Effector memory CD4-positive, alpha-beta T cell (primary cell): ENCODE results near the gene CCL25.
"Not testable (repeated sequence)": the region's sequence is repeated elsewhere in the genome, so short reads cannot be mapped to it uniquely, and the experiment has no call there.

Experiments used
- DNase-seq, 3 donors: peaks; one replicate each; pipeline ENCODE4 v3.0.0-alpha.2; 2020
- H3K27ac ChIP-seq: 2 replicates; pipeline ENCODE4 v1.7.0; 2013; ENCODE audit warnings: mild to moderate bottlenecking, low read length, moderate library complexity; ENCODE audit not compliant: insufficient read depth, poor library complexity, severe bottlenecking
- H3K27me3 ChIP-seq: replicated peaks from 2 replicates; pipeline ENCODE4 v1.7.0; 2013; ENCODE audit warnings: mild to moderate bottlenecking, low read length; ENCODE audit not compliant: insufficient read depth, control insufficient read depth, poor library complexity, severe bottlenecking
- H3K36me3 ChIP-seq: 2 replicates; pipeline ENCODE4 v1.7.0; 2013; ENCODE audit warnings: mild to moderate bottlenecking, low read length, moderate library complexity; ENCODE audit not compliant: control insufficient read depth, insufficient read depth
- H3K4me1 ChIP-seq: 2 replicates; pipeline ENCODE4 v1.7.0; 2013; ENCODE audit warnings: low read length, mild to moderate bottlenecking; ENCODE audit not compliant: control insufficient read depth, insufficient read depth, poor library complexity, severe bottlenecking
- H3K4me3 ChIP-seq: 2 replicates; pipeline ENCODE4 v1.7.0; 2013; ENCODE audit warnings: low read length, low read depth, mild to moderate bottlenecking; ENCODE audit not compliant: insufficient read depth, poor library complexity, severe bottlenecking
- H3K9me3 ChIP-seq: 2 replicates; pipeline ENCODE4 v1.7.0; 2013; ENCODE audit warnings: mild to moderate bottlenecking, low read length, moderate library complexity; ENCODE audit not compliant: control insufficient read depth

The CCL25 gene

DNA sequence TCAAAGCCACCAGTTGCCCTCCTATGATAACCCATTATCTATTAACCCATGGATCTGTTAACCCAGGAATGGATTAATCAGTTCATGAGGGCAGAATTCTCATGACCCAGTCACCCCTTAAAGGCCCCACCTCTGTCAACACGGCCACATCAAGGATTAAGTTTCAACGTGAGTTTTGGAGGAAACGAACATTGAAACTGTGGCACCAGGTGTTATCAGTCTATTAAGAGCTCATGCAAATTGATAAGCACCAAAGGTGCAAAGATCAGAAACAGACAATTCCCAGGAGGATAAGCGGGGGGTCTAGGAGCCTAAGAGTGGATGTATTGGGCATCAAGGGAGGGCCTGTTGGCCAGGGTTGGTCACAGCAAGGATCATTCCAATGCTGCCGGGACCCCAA lies 27.2 kb upstream of the CCL25 start:
- Histone ChIP-seq H3K4me3 (no peak overlapping the region), H3K36me3 (no peaks in the 10 kb centered on the region), H3K27me3 (no peaks in the 10 kb centered on the region), H3K9me3 (no peaks in the 10 kb centered on the region), H3K27ac (no peak overlapping the region), H3K4me1 (no peaks in the 10 kb centered on the region)
- no peak for DNase-seq

GRCh38 chr19:8028951-8029491 lies 23.5 kb upstream of the CCL25 start:
- Histone ChIP-seq H3K36me3 (no peaks in the 10 kb centered on the region), H3K4me3 (no peak overlapping the region), H3K27ac (no peak overlapping the region), H3K9me3 (no peaks in the 10 kb centered on the region), H3K4me1 (no peaks in the 10 kb centered on the region), H3K27me3 (no peaks in the 10 kb centered on the region)
- DNase-seq = no peak

GRCh38 chr19:8030960-8031359 lies 21.6 kb upstream of the CCL25 start:
- H3K9me3 ChIP-seq = no peaks in the 10 kb centered on the region
- no peak overlapping the region for H3K4me3 ChIP-seq
- DNase-seq = no peak
- no peak overlapping the region for H3K27ac ChIP-seq
- H3K4me1 ChIP-seq = no peaks in the 10 kb centered on the region
- no peaks in the 10 kb centered on the region for H3K27me3 ChIP-seq
- H3K36me3 ChIP-seq = no peaks in the 10 kb centered on the region

DNA sequence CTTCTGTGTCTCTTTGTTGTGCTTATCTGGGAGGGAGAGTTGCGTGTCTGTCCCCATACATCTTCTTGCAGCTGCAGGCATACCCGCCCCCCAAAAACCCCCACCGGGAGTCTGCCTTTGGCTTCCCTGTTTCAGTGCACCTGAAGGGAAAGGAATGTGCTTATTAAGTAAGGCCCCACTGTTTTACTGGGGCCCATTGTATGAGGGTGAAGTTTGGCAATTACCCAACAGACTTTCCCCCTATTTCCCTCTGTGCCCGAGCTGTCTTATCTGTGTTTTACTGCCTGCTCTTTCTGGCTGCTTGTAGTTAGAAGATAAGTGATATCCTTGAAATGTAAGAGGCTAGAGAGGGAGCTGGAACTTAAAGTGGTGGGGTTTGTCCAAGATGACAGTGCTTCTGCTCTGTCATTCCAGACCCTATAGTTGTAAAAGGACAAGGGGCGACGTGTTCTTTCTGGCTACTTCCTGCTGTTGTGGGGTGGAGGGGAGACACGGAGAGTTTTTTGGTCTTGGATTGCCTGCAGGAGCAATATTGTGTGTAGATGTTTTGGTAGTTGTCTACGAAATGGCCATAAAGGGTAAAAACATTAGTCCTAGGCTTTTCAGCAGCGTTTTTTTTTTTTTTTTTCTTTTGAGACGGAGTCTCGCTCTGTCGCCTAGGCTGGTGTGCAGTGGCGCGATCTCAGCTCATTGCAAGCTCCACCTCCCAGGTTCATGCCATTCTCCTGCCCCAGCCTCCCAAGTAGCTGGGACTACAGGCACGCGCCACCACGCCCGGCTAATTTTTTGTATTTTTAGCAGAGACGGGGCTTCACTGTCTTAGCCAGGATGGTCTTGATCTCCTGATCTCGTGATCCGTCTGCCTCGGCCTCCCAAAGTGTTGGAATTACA lies 19.0 kb upstream of the CCL25 start:
- H3K27ac ChIP-seq, H3K4me1 ChIP-seq, DNase-seq, H3K36me3 ChIP-seq, H3K27me3 ChIP-seq, H3K4me3 ChIP-seq, H3K9me3 ChIP-seq: not testable (repeated sequence)

- Histone ChIP-seq H3K27me3 (no peaks in the 10 kb centered on the region), H3K9me3 (no peaks in the 10 kb centered on the region), H3K36me3 (no peaks in the 10 kb centered on the region), H3K4me3 (no peak overlapping the region), H3K4me1 (no peaks in the 10 kb centered on the region), H3K27ac (no peak overlapping the region)
- no peak for DNase-seq
These were observed 18.4 kb upstream of the CCL25 start for GRCh38 chr19:8034178-8034525.

DNA sequence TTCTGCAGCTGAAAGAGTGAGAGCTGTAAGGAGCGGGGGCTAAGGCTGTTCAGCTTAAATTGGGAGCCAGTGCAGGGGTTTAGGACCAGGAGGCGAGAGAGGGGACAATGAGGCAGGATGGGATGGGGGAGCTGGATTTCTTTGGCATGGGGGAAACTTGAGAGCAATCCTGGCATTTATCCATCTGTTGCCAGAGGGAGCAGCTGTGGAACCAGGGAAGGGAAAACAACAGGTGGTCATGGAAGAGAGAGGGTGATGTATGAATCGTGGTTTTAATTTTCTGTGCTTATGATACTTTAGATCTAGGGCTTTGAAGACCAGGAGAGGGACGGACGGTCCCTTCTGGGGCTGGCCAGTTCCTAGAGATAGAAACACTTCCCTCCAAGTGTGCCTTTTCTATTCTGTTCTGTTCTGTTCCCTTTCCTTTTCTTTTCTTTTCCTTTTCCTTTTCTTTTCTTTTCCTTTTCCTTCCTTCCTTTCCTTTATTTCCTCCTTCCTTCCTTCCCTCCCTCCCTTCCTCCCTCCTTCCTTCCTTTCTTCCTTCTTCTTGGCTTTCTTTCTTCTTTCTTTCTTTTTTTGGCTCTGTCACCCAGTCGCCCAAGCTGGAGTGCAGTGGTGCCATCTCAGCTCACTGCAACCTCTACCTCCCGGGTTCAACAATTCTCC lies 16.0 kb upstream of the CCL25 start:
- no peaks in the 10 kb centered on the region for H3K36me3 ChIP-seq
- no peaks in the 10 kb centered on the region for H3K4me1 ChIP-seq
- no peak overlapping the region for H3K4me3 ChIP-seq
- H3K27me3 ChIP-seq = no peaks in the 10 kb centered on the region
- H3K9me3 ChIP-seq = no peaks in the 10 kb centered on the region
- no peak for DNase-seq
- H3K27ac ChIP-seq = no peak overlapping the region

- Histone ChIP-seq H3K36me3 (no peaks in the 10 kb centered on the region), H3K27me3 (no peaks in the 10 kb centered on the region), H3K4me1 (no peaks in the 10 kb centered on the region), H3K27ac (no peak overlapping the region), H3K9me3 (no peaks in the 10 kb centered on the region), H3K4me3 (no peak overlapping the region)
- no peak for DNase-seq
These were observed 13.7 kb upstream of the CCL25 start for GRCh38 chr19:8038815-8039214.

DNA sequence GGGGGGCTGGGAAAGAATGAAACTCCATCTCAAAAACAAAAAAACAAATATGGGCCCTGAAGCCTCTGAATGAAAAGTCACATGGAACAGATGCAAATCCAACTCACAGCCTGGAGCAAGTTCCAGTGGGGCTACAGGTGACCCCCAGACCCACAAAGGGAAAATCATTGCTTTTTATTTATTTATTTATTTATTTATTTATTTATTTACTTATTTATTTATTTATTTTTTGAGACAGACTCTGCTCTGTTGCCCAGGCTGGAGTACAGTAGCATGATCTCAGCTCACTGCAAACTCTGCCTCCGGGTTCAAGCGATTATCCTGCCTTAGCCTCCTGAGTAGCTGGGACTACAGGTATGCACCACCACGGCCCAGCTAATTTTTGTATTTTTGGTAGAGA lies 13.3 kb upstream of the CCL25 start:
- no peaks in the 10 kb centered on the region for H3K27me3 ChIP-seq
- H3K4me1 ChIP-seq = no peaks in the 10 kb centered on the region
- no peak for DNase-seq
- no peaks in the 10 kb centered on the region for H3K36me3 ChIP-seq
- H3K4me3 ChIP-seq = no peak overlapping the region
- no peak overlapping the region for H3K27ac ChIP-seq
- H3K9me3 ChIP-seq = no peaks in the 10 kb centered on the region

- DNase-seq = no peak
- no peak overlapping the region for H3K27ac ChIP-seq
- H3K4me3 ChIP-seq = no peak overlapping the region
- no peaks in the 10 kb centered on the region for H3K4me1 ChIP-seq
- H3K27me3 ChIP-seq = no peaks in the 10 kb centered on the region
- H3K36me3 ChIP-seq = no peaks in the 10 kb centered on the region
- H3K9me3 ChIP-seq = no peaks in the 10 kb centered on the region
These were observed 11.0 kb upstream of the CCL25 start for GRCh38 chr19:8041531-8041931.

DNA sequence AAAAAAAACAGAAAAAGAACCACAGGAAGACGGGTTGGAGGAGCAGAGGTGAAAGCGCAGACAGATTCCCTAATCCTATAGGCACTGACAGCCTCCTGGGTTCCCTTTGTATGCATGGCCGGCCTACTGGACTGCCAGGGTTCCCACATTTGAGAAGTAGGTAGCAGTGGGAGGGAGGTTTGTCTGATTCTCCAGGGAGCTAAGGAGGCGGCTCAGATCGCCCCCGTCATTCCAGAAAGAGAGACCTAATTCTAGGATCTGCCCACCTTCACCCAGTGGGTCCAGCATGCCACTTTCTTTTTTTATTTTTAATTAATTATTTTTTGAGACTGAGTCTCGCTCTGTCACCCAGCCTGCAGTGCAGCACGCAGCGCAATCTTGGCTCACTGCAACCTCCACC lies 9.7 kb upstream of the CCL25 start:
- no peak for DNase-seq
- H3K36me3 ChIP-seq = no peaks in the 10 kb centered on the region
- H3K27ac ChIP-seq = no peak overlapping the region
- H3K9me3 ChIP-seq = no peaks in the 10 kb centered on the region
- H3K4me1 ChIP-seq = no peaks in the 10 kb centered on the region
- H3K4me3 ChIP-seq = no peak overlapping the region
- H3K27me3 ChIP-seq = no peaks in the 10 kb centered on the region
